ENCODE results near the gene WIPI1.

WIPI1 gene

DNA sequence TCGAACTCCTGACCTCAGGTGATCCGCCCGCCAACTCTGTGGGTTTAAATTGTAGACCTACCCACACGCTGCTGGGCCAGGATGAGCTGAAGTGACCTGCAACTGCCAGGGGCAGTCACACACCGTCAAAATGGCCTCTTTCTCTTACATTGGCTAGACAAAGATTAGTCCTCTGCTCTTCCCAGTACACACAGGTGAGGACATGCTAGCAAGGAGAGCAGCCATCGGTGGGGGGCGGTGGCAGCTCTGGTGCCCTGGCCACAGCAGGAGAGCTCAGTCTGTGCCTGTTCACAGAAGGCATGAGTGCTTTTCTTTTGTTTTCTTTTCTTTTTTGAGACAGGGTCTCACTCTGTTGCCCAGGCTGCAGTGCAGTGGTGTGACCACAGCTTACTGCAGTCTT, 29.7 kb downstream of the WIPI1 start:
- no peaks in the 10 kb centered on the region for H3K36me3 ChIP-seq (ENCODE audit: control insufficient read depth, low read length)
- H3K4me3 ChIP-seq (ENCODE audit: low read length), result no peak overlapping the region
- peaks cover 5% of the 10 kb centered on the region; the same call in 1 of the 2 replicates for H3K4me1 ChIP-seq (ENCODE audit: control insufficient read depth, low read length)
- no peaks in the 10 kb centered on the region for H3K9me3 ChIP-seq (ENCODE audit: control insufficient read depth, insufficient read depth, low read length)
- no peaks in the 10 kb centered on the region for H3K27me3 ChIP-seq (ENCODE audit: control insufficient read depth, low read length)
- TF ChIP-seq EZH2phosphoT487 (IDR thresholded peaks at IDR 0.05; ENCODE audit: borderline replicate concordance, low read length), result no peak
- TF ChIP-seq, protein P1, sequence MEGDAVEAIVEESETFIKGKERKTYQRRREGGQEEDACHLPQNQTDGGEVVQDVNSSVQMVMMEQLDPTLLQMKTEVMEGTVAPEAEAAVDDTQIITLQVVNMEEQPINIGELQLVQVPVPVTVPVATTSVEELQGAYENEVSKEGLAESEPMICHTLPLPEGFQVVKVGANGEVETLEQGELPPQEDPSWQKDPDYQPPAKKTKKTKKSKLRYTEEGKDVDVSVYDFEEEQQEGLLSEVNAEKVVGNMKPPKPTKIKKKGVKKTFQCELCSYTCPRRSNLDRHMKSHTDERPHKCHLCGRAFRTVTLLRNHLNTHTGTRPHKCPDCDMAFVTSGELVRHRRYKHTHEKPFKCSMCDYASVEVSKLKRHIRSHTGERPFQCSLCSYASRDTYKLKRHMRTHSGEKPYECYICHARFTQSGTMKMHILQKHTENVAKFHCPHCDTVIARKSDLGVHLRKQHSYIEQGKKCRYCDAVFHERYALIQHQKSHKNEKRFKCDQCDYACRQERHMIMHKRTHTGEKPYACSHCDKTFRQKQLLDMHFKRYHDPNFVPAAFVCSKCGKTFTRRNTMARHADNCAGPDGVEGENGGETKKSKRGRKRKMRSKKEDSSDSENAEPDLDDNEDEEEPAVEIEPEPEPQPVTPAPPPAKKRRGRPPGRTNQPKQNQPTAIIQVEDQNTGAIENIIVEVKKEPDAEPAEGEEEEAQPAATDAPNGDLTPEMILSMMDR (IDR thresholded peaks at IDR 0.05; ENCODE audit: low read depth, low read length, poor library complexity, severe bottlenecking), result no peak
- H4K20me1 ChIP-seq (ENCODE audit: control insufficient read depth, insufficient read depth, low read depth, low read length), result no peaks in the 10 kb centered on the region
- no peak overlapping the region for H3K27ac ChIP-seq (ENCODE audit: low read depth, low read length)
- no peak overlapping the region for H3K4me2 ChIP-seq (ENCODE audit: low read length)
- no peaks in the 10 kb centered on the region for H3K9me2 ChIP-seq (replicated peaks; ENCODE audit: control insufficient read depth, low read length)
- no peaks in the 10 kb centered on the region for H3K79me2 ChIP-seq (ENCODE audit: control insufficient read depth, low read length)
- H3F3A ChIP-seq (ENCODE audit: control insufficient read depth, insufficient read depth), result no peaks in the 10 kb centered on the region

DNA sequence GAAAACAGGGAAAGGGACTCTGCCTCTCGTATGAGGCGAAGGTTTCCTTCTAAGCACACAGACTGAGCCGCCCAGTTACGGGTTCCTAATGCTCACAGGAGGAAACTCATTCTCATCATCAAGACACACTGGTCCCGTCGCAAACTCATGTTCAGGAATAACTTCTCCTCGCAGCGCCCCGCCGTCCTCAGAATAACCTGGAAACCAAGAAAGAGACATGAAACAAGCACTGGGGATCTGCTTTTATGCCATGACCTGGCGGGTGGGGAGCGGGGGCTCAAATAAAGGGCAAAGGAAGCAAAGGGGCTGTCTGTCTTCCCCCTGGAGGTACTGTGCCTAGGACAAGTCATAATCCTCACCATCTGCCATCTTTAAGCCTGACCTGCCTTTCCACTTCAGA, 31.3 kb downstream of the WIPI1 start:
- Histone ChIP-seq H3K36me3 (ENCODE audit: control insufficient read depth, low read length) (no peaks in the 10 kb centered on the region), H3K4me2 (ENCODE audit: low read length) (no peak overlapping the region), H3K79me2 (ENCODE audit: control insufficient read depth, low read length) (no peaks in the 10 kb centered on the region), H3K9me2 (replicated peaks; ENCODE audit: control insufficient read depth, low read length) (no peaks in the 10 kb centered on the region), H3K9me3 (ENCODE audit: control insufficient read depth, insufficient read depth, low read length) (no peaks in the 10 kb centered on the region), H3K27ac (ENCODE audit: low read depth, low read length) (no peak overlapping the region), H3K4me1 (ENCODE audit: control insufficient read depth, low read length) (no peaks in the 10 kb centered on the region), H4K20me1 (ENCODE audit: control insufficient read depth, insufficient read depth, low read depth, low read length) (no peaks in the 10 kb centered on the region), H3F3A (ENCODE audit: control insufficient read depth, insufficient read depth) (no peaks in the 10 kb centered on the region), H3K4me3 (ENCODE audit: low read length) (no peak overlapping the region), H3K27me3 (ENCODE audit: control insufficient read depth, low read length) (no peaks in the 10 kb centered on the region)
- no peak for TF ChIP-seq EZH2phosphoT487 (IDR thresholded peaks at IDR 0.05; ENCODE audit: borderline replicate concordance, low read length)
- TF ChIP-seq, protein P1 (IDR thresholded peaks at IDR 0.05; ENCODE audit: low read depth, low read length, poor library complexity, severe bottlenecking), result no peak

DNA sequence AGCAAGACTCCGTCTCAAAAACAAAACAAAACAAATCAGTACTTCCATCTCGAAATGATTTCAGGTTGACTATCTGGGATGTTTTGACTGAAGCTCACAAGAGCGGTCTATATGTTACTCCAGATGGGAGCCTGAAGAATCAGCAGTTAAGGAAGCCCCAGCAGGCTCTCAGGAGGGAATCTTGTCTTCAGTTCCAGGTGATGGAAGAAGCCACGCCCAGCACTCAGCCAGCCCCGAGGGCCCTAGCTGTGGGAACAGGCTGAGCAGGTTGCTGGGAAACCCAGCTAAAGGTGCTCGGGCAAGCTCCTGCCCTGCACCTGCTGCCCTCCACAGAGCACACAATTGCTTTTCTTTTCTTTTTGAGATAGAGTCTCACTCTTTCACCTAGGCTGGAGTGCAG, 32.4 kb downstream of the WIPI1 start:
- no peaks in the 10 kb centered on the region for H3F3A ChIP-seq (ENCODE audit: control insufficient read depth, insufficient read depth)
- no peaks in the 10 kb centered on the region for H3K36me3 ChIP-seq (ENCODE audit: control insufficient read depth, low read length)
- no peaks in the 10 kb centered on the region for H3K4me1 ChIP-seq (ENCODE audit: control insufficient read depth, low read length)
- no peak overlapping the region for H3K4me2 ChIP-seq (ENCODE audit: low read length)
- H3K79me2 ChIP-seq (ENCODE audit: control insufficient read depth, low read length), result no peaks in the 10 kb centered on the region
- H3K27me3 ChIP-seq (ENCODE audit: control insufficient read depth, low read length), result no peaks in the 10 kb centered on the region
- no peaks in the 10 kb centered on the region for H3K9me3 ChIP-seq (ENCODE audit: control insufficient read depth, insufficient read depth, low read length)
- H3K9me2 ChIP-seq (replicated peaks; ENCODE audit: control insufficient read depth, low read length), result no peaks in the 10 kb centered on the region
- H4K20me1 ChIP-seq (ENCODE audit: control insufficient read depth, insufficient read depth, low read depth, low read length), result no peaks in the 10 kb centered on the region
- no peak for TF ChIP-seq EZH2phosphoT487 (IDR thresholded peaks at IDR 0.05; ENCODE audit: borderline replicate concordance, low read length)
- TF ChIP-seq, protein P1 (IDR thresholded peaks at IDR 0.05; ENCODE audit: low read depth, low read length, poor library complexity, severe bottlenecking), result no peak
- H3K27ac ChIP-seq (ENCODE audit: low read depth, low read length), result no peak overlapping the region
- H3K4me3 ChIP-seq (ENCODE audit: low read length), result no peak overlapping the region

DNA sequence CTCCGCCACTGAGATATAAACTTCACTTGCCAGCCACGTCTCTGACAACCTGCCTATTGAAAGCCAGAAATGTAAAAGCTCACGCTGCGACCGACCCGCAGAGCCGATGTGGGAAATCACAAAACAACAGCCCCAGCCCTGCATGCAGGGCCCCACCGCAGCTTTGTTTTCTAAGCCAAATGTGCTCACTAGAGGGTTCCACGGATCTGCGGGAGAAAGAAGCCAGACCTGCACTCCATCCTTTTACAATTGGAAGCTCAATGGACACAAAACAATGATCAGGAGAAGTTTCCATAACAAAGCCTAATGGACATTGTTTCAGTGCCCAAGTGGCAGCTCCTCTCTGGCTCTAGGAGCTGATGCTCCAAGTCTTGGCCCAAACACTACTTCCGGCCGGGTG, 33.1 kb downstream of the WIPI1 start:
- Histone ChIP-seq H3K4me1 (ENCODE audit: control insufficient read depth, low read length) (no peaks in the 10 kb centered on the region), H3K4me2 (ENCODE audit: low read length) (no peak overlapping the region), H3K36me3 (ENCODE audit: control insufficient read depth, low read length) (no peaks in the 10 kb centered on the region), H3K27me3 (ENCODE audit: control insufficient read depth, low read length) (no peaks in the 10 kb centered on the region), H3K27ac (ENCODE audit: low read depth, low read length) (no peak overlapping the region), H3K9me3 (ENCODE audit: control insufficient read depth, insufficient read depth, low read length) (no peaks in the 10 kb centered on the region), H4K20me1 (ENCODE audit: control insufficient read depth, insufficient read depth, low read depth, low read length) (no peaks in the 10 kb centered on the region), H3K9me2 (replicated peaks; ENCODE audit: control insufficient read depth, low read length) (no peaks in the 10 kb centered on the region), H3F3A (ENCODE audit: control insufficient read depth, insufficient read depth) (no peaks in the 10 kb centered on the region), H3K79me2 (ENCODE audit: control insufficient read depth, low read length) (no peaks in the 10 kb centered on the region), H3K4me3 (ENCODE audit: low read length) (no peak overlapping the region)
- TF ChIP-seq, protein P1 (IDR thresholded peaks at IDR 0.05; ENCODE audit: low read depth, low read length, poor library complexity, severe bottlenecking), result no peak
- no peak for TF ChIP-seq EZH2phosphoT487 (IDR thresholded peaks at IDR 0.05; ENCODE audit: borderline replicate concordance, low read length)

Data from DOHH2 (cell line).